AG08396 (cell line): Measurements from ENCODE around the gene PKNOX2.

Experiments used
- DNase-seq: peaks from one replicate; pipeline ENCODE4 v3.0.0; 2012; ENCODE audit warnings: low spot score, mixed read lengths

The PKNOX2 gene

GRCh38 chr11:125233736-125234275 lies 69.3 kb downstream of the PKNOX2 start:
- DNase-seq = no peak

GRCh38 chr11:125235071-125235471 lies 70.5 kb downstream of the PKNOX2 start:
- DNase-seq = no peak

- DNase-seq = no peak
These were observed 71.7 kb downstream of the PKNOX2 start for GRCh38 chr11:125236072-125236825.

DNA sequence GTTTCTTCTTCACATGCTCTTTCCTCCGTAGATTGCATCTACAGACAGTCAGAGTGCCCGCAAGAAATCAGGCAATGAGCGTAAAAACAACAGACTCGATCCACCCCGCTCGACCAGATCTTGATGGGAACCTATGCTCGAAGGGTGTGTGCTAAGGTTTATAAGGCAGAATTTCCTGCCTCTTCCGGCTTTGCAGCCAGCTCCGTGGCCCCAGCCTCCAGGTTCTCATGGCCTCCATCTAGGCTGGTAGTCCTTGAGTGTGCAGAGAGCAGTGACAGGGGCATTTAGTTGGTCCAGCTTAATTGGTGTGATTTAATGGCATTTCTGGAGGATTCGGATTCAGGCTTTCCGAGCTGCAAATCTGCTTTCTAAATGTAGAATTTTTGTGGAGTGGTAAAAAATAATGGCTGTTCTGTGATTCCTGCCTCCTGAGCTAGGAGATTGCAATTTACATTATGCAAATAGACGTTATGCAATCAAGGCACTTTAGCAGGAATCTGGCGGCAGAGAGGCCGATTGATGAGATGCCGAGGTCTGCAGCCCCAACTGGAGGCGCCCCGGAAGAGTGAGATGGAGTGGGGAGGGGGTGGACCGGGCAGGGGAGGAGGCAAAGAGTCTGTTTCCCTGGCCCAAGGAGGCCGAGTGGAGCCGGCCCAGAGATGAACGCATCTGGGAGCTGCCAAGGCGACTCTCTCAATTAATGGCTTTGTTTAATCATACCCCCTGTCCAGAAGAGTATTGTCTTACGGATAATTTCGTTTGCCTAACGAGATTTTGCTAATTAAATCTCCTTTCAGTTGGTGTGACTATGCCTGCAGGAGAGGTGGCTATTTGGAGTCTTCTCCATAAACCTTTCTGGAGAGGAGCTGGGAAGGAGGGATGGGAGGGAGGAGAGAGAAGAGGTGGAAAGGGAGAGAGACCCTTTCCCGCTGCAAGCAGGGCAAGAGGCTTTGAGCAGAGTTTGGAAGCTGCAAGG lies 75.3 kb downstream of the PKNOX2 start:
- no peak for DNase-seq

DNA sequence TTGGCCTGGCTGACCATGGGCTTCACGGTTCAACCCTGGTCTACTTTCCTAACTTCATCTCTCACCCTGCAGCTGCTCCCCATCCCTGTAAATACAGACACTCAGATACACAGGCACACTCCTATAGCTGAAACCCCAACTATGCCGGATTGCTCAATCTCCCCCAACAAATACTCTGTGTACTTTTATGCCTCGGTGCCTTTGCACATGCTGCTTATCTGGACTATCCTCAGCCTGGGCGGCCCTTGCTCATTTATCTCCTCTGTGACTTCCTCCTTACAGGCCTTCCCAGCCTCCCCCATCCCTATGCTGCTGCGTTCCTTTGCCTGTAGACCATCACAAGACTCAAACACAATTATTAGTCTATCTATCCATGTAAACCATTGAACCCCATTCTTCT lies 76.6 kb downstream of the PKNOX2 start:
- no peak for DNase-seq

- no peak for DNase-seq
These were observed 77.7 kb downstream of the PKNOX2 start for GRCh38 chr11:125242141-125242775.

DNA sequence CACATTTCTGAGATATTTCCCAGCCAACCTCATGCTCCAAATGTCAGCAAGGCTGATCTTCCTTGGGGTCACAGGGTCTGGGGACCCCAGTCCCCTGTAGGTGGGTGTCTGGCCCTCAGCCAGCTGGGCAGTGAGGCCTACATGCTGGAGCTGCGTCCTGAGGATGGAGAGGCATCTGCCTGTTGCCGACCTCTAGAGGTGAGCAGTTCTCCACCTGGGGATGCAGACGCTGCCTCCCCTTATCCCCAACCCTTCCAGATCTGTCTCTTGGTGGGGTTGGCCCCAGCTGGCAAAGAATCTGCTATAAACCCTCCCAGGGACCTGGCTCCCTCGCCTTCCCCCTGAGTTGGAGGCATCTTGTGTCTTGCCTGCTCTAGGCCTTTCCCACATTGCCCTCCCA lies 79.6 kb downstream of the PKNOX2 start:
- DNase-seq = no peak

DNA sequence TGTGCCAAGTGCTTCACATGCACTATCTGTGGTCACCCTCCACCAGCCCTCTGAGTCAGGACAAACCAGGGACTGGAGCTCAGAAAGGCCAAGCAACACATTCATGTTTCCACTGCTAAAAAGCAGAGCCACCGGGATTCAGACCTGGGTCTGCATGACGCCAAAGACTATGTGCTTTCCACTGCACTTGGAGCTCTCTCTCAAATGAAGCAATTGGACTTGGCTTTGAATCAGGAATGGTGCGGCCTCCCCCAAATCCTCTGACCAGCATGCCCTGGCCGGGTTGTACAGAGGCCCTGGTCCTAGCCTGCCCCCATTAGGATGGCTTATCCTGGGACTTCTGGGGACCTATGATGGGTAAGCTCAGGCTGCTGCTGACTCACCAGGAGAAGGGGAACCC lies 80.7 kb downstream of the PKNOX2 start:
- DNase-seq = no peak

GRCh38 chr11:125247431-125247830 lies 82.9 kb downstream of the PKNOX2 start:
- no peak for DNase-seq

DNA sequence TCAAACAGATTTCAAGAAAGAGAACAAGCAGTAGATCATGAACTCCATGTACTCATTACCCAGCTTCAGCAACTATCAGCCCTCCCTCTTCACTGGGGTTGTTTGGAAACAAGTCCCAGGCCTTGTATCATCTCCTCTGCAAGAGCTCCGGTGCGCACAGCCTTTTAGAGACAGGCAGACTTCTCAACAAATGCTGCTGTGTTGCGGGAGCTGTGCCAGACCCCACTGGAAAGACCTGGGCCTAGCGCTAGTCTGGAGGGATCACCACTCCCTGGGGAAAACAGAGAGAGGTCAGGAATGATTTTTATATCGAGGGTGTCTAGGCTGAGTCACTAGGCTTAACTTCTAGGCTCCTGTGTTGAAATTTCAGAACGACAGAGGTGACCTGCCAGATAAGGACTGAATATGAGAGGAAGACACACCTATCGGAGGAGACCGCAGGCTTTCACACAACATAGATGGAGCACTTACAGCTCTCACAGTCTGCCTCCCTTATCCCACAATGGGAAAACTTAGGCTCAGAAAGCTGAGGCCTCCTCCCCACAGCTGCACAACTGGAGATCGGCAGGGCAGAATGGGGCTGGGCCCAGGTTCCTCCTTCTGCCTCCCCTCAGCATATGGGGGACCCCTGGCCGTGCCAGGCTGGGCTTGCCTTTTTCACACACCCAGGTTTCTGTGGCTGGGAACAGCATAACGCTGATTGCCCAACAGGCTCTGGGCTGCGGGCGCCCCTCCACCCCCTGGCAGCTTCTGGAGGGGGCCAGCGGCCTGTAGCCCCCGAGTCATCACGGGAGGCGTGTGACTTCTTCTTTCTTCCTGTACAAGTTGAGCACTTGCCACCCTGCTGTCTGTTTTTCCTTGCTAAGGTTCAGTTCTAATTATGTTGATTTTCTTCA lies 86.0 kb downstream of the PKNOX2 start:
- DNase-seq = no peak

DNA sequence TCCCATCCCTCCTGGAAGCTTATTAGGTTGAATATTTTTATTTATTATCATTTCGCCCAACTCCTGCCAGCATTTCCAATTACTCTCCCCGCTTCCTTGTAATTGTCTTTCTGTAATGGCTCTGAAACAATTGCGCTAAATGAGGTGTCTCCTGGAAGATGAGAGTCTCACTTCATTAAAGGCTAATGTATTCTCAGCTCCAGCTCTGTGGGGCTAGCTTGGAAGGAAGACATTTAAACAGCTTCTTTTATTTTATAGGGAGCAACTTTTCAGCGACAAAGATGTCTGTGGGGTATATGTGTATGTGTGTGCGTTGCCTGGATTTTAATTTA lies 86.6 kb downstream of the PKNOX2 start:
- no peak for DNase-seq

DNA sequence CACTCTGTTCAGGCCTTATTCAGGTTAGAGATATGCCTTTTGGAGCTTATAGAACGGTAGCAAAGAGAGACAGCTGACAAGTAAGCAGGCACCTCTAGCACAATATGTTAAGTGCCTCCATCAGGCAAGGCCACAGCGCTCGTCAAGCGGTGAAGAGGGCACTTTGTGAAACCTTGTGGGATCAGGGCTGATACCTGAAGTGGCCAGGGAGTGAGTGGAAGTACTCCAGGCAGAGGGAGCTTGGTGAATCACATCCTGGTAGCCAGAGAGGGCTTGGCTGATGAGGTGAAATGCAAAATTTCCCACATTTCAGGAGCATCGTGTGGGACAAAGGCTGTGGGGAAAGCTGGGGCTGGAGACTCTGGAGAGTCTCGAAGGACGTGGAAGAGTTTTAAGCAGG lies 87.4 kb downstream of the PKNOX2 start:
- no peak for DNase-seq

GRCh38 chr11:125253289-125253688 lies 88.7 kb downstream of the PKNOX2 start:
- DNase-seq = no peak

DNA sequence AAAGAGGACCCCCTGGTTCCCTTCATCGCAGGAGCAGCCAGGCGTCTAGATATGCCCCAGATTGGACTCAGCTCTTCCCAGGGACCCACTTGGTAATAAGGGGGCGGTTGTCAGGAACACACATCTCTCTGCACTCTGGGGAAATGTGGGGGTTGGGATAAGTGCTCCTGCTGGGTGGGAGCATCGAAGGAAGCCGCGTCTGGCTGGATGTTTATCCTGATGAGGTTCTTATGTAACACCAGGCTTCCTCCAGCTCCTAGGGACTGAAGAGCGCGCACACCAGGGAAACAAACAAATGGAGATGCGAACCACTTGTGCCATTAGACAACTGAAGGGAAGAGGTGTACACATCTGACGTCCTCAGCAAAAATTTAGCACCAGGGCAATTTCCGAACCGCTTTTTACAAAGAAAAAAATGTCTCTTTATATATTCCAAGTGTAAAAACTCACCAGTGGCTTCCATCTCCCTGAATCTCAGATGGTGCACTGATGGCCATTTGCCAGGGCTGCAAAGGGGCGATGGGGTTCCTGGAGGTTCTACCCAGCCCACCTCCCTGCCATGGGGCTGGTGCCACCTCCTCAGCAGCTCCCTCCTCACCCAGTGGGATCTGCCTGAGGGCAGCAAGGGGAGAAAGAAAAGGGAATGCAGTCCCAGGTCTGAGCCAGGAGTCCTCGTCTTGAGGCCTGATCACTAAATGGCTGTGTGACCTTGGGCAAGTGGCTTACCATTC lies 89.4 kb downstream of the PKNOX2 start:
- DNase-seq = no peak

DNA sequence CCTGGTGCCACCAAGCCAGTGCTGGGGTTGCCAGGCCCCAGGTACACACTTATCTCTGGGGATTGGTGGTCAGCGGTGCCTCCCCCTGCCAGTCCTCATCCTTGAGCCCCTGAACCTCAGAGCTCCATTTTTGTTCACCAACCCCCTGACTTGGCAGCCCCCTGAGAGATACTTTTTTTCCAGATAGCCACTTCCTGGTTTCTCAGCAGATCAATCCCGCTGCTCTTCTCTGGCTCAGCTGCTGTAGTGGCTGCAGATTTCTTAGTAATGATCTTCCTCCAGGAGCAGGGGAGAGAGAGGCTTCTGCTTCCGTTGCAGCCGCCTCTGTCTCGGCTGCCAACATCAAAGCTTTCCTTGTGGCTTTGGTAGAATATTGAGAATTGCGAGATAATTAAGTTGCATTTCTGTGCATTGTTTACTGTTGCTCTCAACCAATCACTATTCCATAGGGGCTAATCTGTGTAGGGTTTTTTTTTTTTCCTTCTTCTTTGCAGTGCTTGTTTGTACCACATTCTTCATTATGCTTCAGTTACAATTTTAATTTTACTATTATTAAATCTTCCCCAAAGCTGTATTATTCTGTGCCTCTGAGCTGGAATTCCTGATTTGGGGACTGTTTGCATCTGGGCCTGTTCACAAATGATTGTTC lies 92.1 kb downstream of the PKNOX2 start:
- no peak for DNase-seq

GRCh38 chr11:125257190-125257579 lies 92.6 kb downstream of the PKNOX2 start:
- DNase-seq = peak; percentile 29

DNA sequence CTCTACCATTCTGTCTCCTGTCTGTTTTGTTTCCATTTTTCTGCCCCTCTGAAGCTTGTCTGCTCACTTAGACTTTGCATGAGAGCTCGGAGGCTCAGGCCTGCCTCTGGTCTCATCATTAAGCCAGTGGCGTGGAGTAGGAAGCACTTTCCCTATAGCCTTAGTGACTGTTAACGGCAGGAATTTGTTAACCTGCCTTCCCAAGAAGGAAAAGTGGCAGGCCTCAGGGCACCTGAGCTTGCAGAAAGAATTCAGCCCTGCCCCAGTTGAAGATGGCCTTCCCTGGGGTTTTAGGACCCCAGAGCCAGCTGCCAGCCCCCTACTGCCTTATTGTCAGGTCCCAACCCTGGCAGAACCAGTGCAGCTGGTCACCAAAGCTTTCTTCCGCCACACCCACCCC lies 93.2 kb downstream of the PKNOX2 start:
- no peak for DNase-seq

- DNase-seq = no peak
These were observed 93.9 kb downstream of the PKNOX2 start for GRCh38 chr11:125258291-125259032.

DNA sequence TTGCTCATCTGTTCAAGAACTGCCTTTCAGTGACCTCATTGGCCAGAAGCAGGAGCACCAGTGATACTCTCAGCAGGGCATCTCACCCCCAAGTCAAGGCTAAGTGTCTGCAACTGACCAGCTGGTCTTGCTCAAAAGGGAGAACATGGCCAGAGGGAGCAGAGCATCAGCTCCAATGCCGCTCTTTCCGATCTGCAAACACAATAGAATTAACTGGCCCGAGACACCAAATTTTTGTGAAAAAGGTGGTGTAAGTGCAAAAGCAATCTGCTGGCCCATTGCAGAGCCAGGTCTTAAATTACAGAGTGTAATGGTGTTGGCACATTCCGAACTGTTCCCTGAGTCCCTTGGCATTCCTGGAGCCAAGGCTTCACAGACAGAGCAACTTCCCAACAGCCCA lies 97.0 kb downstream of the PKNOX2 start:
- DNase-seq = no peak
